GM03348 (cell line): ENCODE measurements around the gene AIFM1.

Source experiments
- DNase-seq: peaks from one replicate; pipeline ENCODE4 v3.0.0; 2012; ENCODE audit warnings: low spot score

The AIFM1 gene

DNA sequence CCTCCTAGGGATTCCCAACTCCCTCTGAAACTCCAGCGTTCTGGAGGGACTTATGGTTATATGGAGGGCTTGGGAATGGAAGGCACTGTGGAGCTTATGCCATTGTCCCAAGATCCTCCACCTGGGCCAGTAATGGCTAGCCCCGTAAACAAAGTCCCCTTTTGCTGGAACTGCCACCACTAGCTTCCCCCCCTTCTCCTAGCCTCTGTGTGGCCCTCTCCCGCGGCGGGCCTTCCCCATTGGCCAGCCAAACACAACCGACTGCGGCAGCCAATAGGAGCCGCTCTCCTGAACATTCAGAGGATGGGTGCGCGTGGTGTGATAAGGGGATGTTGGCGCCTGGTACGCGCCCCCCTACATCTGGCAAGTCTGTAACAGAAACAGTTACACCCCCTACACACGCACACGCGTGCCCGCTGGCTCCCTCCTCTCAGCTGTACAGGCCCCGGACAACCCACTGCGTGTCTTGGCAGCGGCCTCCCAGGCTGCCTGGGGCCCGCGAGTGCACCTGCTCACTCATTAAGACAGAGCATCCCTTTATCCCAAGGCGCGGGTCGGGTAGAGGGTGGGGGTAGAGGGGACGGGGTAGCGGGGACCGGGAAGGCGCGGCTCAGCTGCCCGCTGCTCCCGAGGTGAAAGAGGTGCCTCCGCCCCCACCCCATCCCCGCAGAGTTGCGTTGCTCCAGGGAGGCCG lies 5.3 kb upstream of the AIFM1 start:
- DNase-seq = peak; percentile 46

GRCh38 chrX:130167040-130167439 lies 1.4 kb upstream of the AIFM1 start:
- no peak for DNase-seq

- no peak for DNase-seq
These were observed 799 bp upstream of the AIFM1 start for GRCh38 chrX:130166503-130166777.

DNA sequence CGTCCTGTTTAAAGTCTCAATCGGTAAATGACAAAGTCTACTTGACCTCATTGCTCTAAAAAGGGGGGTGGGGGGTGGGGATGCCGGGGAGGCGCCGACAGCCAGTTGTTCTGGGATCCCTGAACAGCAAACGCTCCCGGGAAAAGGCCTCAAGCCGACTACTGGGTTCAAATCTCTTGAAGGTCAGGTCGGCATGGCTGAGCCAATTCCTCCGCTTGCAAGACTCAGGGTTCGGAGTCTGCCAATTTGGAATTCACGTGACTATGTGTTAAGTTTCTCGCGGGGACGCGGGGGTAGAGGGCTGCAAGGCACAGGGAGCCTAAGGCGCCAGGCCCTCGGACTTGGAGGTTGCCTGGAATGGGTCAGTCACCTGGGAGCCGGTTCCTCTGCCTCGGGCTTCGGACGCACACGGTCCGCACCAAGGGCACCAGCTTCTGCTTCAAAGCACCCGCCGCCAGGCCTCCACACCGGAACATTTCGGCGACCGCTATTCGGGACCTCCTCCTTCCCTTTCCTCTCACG lies 399 bp downstream of the AIFM1 start:
- DNase-seq = peak; percentile 26

- no peak for DNase-seq
These were observed 2.2 kb downstream of the AIFM1 start for GRCh38 chrX:130163398-130163797.

DNA sequence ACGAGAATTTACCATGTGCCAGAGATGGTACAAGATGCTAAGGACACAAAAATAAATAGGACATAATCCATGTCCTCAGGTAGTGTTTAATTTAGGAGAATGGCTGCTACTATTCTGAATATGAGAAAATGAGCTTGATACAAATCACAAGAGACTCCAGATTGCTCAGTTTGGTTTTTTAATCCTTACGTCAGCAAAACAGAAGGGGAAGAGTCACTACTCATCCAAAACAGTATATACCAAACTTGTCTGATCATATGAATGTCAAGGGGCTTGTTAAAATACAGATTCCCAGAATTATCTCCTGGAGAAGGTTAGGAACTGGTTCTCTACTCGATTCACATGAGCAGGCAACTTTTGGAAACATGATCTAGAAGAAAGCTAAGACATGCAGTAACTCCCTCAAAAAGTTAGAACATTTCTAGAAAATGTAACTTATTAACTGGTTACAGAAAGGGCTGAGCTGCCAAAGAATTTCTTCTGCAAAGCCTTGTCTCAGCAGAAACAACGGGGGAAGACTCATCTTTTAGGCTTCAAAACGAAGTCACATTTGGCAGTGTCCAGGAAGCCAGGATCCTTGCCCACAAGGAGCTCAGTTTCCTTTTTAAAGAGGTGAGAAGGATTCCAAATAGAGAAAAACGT lies 3.4 kb downstream of the AIFM1 start:
- DNase-seq = no peak

GRCh38 chrX:130159776-130160175 lies 5.9 kb downstream of the AIFM1 start:
- DNase-seq = no peak

DNA sequence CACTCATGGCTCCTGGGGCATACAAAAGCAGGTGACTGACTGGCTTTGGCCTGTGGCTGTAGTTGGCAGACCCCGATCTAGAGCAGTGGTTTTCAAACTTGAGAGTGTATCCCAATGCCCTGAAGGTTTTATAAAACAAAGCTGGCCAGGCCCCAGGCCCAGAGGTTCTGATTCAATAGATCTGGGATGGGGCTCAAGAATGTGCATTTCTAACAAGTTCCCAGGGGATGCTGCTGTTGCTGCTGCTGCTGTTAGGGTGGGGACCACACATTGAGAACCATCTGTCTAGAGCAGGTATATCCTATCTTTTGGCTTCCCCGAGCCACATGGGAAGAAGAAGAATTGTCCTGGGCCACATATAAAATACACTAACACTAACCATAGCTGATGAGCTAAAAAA lies 7.3 kb downstream of the AIFM1 start:
- DNase-seq = no peak

- no peak for DNase-seq
These were observed 10.1 kb downstream of the AIFM1 start for GRCh38 chrX:130155564-130155963.

GRCh38 chrX:130147631-130148030 lies 18.0 kb downstream of the AIFM1 start:
- no peak for DNase-seq

- no peak for DNase-seq
These were observed 20.5 kb downstream of the AIFM1 start for GRCh38 chrX:130145123-130145522.

- DNase-seq = peak; percentile 3
These were observed 21.1 kb downstream of the AIFM1 start for GRCh38 chrX:130144509-130144908.

DNA sequence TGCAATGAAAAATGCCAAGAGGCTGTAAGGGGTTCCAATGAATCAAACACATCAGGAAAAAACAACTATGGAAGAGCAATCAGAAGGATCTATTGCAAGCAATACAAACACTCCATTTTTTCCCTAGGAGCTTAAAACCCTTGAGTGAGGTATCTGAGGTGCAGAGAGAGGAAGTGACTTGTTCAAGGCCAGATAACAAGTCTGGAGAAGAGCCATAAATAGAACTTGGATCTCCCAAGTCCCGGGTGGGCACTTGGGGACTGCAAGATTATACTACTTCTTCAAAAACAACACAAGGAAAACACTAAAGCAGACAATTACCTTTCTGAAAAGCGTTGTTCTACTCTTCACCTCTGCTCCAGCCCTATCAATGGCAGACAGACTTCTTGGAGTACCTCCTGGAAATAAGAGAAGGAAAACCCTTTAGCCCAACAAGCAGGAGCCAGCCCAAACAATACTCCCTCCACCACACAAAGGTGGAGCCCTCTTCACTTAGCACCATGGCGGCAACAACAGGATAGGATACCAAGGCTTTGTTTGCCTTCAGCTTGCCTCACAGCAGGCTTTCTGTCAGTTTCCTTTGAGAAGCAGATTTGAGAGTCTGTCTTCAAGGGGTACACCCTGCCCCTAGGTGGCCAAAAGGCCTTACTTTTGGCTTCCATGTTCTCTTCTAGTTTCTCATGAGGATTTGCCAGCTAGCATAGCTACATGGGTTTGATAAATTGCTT lies 26.0 kb downstream of the AIFM1 start:
- no peak for DNase-seq

DNA sequence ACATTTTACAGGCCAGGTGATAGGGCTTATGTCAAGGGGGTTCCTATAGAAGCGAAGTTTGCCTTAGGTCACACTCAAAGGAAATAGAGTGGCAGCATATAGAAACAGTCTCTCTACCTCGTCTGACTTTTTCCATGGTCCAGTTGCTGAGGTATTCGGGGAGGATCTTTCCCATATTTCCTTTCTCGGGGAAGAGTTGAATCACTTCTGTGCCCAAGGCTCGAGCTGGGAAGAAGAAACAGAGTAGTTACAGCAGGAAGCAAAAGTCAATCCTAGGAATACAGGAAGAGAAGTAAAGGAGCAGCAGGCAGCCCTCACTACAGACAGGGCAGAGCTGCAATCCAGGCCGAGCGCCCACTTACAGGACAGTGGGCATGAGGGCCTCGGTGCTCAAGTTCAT lies 28.7 kb downstream of the AIFM1 start:
- no peak for DNase-seq

DNA sequence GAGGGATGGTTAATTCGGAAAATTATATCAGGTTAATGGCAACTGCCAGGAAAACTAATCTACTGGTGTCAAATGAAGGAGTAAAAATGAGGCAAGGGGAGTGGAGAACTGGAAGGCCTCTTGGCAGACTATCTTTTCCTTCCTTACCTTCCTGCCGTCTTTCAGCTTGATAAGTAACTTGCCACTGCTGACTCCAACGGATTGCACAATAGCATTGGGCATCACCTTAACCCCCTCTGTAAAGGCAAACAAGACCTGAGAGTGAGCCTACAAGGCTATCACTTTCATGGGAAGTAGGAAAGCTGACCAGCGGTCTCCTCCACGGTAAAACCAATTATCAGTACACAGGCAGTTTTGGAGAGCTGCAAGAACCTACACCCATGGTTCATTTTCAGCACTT lies 29.1 kb downstream of the AIFM1 start:
- no peak for DNase-seq

- no peak for DNase-seq
These were observed 34.7 kb downstream of the AIFM1 start for GRCh38 chrX:130130990-130131389.

DNA sequence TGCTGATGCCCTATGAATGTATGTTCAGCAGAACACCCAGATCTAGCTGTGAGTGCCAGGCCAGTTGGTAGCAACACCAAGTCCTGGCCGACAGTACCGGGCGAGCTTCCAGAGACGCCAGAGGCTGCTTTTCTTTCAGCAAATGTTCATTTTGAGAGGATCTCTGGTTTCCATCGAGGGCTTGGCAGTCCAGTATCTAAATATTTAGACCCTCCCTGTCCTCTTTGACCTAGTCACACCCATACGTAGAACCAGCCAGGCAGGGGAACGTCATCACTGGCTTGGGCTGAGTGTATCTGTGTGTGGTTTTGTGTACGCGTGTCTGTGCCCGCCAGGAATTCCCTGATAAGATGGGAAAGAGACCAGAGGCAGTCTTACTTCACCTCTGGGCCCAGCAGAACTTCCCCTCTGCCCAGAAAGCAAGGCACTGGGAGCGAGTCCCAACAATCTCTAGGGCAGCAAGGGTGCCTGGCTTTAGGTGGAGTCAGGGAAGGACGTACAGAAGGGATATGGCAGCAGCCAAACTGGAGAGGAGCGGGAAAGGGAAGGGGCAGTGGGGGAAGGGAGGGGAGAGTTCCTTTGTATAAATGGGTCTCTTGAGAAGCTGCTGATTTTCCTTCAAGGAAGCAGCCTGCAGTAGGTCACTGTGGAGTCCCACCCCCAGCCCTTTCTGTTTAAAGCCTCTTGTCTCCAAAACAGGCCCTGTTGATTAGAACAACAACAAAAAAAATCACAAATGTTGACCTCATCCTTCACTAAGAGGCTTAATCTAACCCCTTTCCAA lies 40.4 kb downstream of the AIFM1 start:
- no peak for DNase-seq

- no peak for DNase-seq
These were observed 41.1 kb downstream of the AIFM1 start for GRCh38 chrX:130124577-130124976.

DNA sequence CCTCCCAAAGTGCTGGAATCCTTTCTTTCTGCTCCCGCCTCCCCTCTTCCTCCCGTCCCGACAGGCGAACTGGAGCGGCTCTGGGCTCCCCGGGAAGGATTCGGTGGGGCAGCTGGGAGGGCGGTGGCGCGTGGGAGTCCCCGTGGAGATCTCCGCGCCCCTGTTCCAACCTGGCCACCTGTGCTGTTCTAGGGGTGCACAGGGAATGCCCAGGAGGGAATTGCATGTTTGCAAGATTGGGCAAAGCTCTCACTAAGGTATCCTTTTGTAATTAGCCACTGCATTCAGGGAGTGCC lies 44.2 kb downstream of the AIFM1 start:
- no peak for DNase-seq

GRCh38 chrX:130120746-130121504 lies 44.7 kb downstream of the AIFM1 start:
- DNase-seq = peak; percentile 86

DNA sequence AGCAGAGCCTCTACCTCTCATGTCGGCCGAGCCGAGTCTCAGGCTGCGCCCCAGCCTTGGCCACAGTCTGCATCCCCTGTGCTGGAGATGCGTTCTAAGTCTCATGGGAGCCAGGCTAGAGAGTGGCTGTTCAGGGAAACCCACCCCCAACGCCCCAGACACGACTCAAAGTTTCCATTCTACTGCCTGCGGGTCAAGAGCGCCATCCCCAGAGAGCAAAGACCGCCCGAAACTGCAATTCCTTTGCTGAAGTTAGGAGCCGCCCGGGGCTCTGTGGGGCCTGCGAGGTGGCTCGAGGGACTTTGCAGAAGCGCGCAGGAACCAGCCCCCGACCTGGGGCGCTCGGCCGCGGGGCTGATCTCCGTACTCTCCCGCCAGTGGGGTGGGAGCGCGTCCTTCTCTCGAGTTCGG lies 45.3 kb downstream of the AIFM1 start:
- DNase-seq = peak; percentile 19

DNA sequence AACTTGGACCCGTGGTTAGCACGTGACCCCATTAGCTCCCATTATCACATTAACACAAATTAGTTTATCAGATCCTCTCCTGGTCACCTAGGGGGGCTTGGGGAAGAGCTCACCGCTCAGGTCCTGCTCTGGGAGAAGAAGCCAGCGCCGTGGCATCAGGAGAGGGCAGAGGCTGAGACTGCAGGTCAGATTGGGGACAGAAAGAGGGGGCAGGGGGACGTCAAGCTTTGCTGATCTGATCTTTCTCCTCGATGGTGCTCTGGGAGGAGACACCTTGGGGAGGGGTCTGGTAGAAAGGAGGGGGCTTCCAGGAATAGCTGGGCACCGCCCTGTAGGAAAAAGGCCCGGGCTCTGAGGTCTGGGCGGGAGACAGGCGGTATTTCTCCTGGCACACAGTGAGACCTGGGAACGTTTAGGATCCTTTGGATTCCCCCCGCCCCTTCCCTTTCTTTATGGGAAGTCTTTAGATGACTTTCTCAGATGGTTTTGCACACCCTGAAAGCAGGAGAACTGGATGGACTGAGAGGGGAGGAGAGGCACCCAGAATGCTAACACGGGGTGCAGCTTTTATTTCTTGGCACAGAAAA lies 46.2 kb downstream of the AIFM1 start:
- DNase-seq = no peak
